GM15510 (cell line): ENCODE data around the gene TYW5.
A peak's percentile ranks its signal among the peaks of the same experiment; 100 is the strongest.

Experiments
- POLR2A ChIP-seq: IDR thresholded peaks from 3 replicates; pipeline ENCODE4 v1.6.1; 2011; ENCODE audit warnings: borderline replicate concordance; ENCODE audit not compliant: insufficient read length; ENCODE audit errors: extremely low read depth

Gene TYW5, protein sequence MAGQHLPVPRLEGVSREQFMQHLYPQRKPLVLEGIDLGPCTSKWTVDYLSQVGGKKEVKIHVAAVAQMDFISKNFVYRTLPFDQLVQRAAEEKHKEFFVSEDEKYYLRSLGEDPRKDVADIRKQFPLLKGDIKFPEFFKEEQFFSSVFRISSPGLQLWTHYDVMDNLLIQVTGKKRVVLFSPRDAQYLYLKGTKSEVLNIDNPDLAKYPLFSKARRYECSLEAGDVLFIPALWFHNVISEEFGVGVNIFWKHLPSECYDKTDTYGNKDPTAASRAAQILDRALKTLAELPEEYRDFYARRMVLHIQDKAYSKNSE

DNA sequence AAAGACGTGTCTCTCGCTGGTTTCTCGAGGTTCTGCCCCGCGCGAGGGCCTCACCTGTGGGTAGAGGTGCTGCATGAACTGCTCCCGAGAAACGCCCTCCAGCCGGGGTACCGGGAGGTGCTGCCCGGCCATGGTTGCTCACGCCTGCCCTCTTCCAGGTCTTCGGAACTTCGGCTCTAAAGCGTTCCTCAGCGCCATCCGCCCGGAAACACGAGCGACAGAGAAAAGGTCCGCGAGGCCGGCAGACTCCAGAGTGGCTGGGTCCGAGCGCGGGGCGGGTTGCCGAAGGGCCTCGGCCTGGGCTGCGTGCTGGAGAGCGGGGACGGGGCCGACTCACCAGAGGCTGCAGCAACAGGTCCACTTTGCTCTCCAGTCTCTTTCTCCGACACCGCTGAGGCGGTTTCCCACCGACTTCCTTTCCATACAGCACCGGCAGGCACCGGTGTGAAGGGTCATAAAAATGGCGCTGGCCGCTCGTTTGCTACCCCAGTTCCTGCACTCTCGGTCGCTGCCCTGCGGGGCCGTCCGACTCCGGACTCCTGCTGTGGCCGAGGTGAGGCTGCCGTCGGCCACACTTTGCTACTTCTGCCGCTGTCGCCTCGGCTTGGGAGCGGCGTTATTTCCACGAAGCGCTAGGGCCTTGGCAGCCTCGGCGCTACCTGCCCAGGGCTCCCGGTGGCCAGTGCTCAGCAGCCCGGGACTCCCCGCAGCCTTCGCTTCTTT is at the start of gene TYW5, which contains the start of gene MAIP1:
Gene TYW5 (minus strand): TSS at position 153 of the 723 bp plus-strand sequence. CDS start 21 bp downstream, at position 132.
Gene MAIP1 (plus strand): TSS at position 244 of the 723 bp plus-strand sequence. CDS start 217 bp downstream, at position 461.
- TF ChIP-seq POLR2A = peak; percentile 86

DNA sequence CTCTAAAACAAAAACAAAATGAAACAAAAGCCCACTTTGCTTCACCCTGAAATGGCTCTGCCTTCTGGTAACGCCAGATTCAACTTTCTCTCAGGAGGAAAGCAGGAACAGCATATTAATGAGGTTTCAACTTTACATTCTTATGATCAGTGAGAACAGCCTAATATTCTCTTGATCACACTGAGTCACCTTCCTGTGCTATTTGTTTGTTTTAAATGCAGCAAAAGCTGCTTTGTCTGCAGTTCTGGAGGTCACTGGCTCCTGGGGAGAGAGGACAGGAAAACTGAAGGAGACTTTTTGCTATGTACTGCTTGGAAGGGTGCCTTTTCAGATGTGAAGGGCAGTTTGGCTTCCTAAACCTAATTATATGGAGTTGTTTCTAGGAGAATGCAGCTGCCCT is 48.2 kb upstream of the TYW5 start:
- TF ChIP-seq POLR2A = no peak

DNA sequence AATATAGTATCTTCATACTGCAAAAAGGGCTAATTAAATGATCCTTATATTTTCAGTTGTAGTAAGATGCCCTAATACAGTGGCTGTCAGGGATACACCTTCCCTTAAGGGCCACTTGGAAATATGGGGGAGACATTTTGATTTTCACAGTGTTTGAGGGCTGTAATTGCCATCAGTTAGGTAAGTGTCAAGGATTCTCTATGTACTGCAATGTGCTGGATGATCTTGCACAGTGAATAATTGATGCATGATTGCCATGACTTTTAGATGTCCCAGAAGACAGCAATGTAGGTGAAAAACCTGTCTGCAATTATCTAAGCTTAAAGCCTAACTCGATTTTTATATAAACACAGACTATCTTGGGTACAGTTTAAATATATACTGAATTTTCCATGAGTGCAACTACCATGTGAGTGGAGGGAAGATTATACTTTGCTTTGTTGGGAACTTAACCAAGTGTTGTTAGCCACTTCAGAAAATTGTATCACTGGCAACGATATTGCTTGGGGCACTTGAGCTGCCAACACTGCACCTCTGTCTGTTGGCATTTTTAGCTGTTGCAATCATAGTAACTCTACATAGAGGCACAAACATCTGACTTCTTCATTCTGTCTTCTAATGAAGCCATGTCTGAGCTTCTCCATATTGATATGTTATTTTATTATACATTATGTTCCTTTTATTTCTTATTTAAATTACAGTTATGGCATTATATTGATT is 45.3 kb upstream of the TYW5 start:
- no peak for TF ChIP-seq POLR2A

DNA sequence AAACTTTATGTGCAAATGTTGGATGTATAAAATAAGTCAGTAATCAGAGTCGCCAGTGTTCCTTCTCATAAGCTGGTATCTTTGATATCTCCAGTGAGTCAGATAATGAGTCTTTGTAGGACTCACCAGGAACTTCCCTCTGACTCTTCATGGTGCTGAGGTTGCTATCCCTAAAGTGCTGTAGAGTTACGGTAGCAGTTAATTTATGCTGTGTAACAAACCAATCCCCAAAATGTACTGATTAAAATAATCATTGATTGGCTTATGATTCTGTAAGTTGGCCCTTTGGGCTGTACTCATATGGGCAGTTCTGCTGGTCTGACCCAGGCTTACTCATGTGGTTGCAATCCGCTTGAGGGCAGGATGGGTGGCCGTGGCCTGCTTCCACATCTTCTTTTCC is 43.9 kb upstream of the TYW5 start:
- no peak for TF ChIP-seq POLR2A

DNA sequence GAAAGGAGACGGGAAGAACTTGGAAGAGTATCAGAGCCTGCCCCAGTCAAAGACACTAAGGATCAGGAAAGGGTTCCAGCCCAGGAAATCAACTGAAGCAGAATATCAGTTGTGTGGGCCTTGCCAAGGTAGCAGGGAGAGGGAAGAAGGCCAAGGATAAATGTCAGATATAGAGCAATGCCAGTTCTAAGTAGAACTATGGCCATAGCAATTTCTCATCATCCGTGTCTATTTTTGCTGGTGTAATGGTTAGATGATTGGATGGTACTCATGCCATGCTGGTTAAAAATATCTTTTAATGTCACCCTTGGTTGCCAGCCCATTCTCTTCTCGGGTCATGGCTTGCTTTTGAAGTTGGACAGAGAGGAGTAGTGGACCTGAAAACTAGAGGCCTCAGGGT is 42.0 kb upstream of the TYW5 start:
- TF ChIP-seq POLR2A = no peak

DNA sequence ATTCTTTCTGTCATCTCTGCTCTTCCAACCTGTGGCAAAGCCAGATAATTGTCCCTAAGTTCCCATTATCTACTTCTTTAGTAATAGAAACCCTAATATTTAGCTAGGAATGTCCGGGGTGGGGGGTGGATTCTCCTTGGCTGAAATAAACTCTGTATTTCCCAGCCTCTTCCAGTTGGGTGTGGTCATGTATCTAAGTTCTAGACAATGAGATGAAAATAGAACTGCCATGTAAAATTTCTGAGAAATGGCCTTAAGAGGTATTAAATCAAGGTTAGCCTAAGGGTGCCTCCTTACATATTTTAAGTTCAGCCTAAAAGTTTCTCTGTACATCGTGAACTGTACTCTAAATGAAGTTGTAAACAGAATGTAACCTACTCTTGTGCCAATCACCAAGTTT is 39.6 kb upstream of the TYW5 start:
- no peak for TF ChIP-seq POLR2A

DNA sequence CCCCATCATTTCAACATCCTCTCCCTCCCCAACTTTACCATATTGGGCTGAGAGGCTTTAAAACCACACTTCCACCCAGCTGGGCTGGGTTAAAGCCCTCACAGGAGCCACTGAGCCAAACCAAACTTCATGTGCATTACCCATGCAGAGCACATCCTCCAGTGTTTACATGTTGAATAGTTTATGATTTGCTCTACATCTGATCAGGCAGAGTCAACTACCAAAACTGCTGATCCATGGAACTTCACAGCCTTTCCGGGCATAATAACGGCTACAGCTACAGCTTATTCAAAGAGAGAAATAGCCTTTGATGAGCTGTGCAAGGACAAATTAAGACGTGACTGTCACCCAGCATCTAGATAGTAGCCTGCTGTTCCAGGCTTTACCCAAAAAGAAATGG is 39.1 kb upstream of the TYW5 start:
- no peak for TF ChIP-seq POLR2A

DNA sequence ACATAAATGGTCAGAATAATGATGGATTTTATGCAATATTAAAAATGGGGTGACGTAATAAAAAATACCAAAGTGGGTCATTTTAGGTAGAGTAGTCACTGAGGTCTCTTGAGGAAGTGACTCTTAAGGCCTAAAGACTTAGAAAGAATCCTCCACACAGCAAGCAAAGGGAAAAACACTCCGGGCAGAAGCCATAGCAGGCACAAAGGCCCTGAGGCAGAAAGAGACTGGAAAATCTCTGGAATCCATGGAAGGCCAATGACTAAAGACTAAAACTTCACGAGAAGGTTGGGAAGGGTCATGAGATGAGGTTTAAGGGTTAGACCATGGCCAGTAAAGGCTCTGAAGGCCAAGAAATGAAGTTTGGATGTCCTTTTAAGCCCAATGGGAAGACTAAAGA is 37.0 kb upstream of the TYW5 start:
- no peak for TF ChIP-seq POLR2A

DNA sequence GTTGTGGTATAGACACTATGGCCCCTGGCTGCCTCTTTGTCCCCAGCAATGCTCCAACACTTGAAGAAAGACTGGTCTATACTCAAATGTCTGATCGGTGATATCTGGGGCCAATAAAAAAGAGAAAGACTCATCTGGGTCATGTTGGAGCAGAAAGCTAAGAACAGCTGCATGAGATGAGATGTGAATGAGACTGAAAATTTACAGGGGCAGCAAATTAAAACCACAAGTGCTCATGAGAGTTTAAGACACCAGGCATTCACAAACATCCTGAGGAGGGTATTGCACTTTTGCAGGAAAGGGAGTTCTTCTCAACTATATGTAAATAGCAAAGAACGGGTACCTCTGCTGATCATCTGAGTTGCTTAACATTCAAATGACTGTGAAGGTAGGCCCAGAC is 36.4 kb upstream of the TYW5 start:
- TF ChIP-seq POLR2A = no peak

DNA sequence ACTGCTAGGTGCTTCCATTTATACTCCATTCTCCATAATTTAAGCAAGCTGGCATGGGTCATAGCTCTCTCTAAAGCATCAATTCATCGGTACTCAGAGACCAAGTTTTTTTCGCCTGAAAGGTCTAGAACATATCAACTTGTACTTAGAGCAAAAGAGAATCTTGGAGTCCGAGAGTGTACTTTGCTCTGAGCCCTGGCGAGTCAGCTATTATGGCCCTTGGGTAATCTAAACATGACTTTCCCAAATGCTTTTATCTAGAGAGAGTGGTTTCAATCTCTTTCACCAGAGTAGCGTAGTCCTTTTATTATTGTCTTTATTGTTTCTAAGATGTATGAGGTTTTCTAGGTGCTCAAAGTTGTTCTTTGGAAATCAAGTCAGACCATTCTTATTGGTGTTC is 34.5 kb upstream of the TYW5 start:
- no peak for TF ChIP-seq POLR2A

DNA sequence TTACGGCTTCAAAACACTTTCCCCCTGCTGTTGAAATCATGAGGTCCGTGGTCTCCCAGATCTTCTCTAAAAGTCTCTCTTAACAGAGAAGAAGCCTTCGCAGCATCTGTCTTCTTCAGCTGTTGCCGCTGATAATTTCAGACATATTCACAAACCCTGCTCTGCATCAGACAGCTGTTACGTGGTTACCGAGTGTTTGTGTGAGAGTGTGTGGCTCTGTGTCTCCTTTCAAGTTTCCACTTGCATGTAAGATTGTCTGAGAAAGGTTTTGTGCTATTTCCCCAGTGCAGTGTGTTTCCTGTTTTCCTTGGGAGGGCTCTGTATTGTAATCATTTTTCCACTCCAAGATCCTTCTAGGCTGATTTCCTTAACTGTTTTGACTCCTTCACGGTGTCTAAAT is 32.9 kb upstream of the TYW5 start:
- no peak for TF ChIP-seq POLR2A

DNA sequence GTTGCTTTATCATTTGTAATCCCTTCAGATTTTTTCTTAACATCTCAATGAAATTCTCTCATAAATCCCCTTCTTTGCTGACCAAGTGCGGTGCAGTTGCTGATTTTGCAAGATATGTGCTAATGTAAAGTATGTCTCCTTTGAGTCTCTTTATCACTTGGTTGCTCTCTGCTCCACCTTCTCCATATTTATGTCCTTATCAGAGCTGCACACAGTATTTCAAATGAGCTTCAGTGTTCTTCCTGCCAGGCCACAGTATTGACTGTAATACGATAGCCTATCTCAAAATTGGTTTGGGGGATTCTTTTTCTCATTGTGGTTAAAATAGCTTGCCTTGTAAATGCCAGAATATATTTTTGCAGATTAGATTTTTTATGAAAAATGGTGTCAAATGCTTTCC is 32.3 kb upstream of the TYW5 start:
- no peak for TF ChIP-seq POLR2A

DNA sequence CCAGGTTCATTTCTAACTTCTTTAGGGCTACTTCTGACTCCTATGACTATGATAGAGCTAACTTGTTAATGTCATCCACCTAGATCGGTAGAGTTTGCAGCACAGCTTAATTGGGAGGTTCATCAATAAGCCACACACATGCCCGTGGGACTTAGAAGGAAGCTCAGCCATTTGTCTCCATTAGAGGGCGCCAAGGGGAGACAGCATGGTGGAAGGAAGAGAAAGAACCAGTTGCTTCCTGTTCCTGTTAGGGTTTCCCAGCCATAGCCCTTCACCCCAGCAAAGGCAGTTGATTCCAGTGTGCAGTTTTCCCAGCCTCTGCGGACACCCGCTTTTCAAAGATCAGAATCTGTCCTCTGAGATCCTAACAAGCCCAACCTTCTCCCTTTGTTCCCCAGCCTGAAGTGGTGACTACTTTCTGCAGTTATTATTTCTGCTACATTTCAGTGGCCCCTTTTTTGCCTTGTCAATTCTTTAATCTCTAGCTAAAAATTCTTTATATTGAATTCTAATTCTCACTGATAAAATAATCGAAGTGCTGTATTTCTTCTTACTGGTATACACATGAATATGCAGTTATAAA is 30.4 kb upstream of the TYW5 start:
- TF ChIP-seq POLR2A = no peak

DNA sequence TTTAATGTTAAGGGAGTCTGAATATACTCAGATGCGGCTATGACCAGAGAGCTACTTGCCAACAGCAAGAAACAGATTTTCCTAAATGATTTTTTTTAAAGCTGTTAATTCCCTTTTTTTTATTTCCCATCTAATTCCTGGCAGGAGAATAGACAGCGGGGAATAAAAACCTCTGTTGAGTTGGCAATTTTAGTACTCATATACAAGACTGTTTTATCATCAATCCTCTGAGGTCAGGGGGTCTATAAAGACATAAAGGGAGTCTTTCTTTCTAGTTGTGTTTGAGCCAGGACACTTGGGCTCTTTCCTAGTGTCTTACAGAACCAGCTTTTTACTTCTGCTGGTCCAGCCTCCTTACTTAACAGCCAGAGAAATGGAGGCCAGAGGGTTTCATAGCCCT is 29.5 kb upstream of the TYW5 start:
- TF ChIP-seq POLR2A = no peak

DNA sequence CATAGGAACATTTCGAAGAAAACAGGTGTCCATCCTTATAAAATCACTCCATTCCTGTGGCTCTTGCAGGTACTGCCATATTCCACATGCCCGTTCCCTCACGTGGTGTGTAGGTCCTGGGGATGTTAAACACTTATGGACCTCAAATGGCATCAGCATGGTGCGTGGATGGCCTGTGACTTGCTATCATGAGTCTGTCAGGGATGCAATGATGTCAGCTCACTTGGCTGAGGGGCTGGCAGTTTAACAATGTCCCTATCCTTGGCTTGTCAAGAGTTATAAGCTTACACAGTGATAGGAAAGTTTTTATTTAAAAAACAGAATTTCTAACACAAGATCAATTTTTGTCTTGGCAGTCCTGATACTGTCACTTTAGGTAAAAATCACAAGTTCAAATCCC is 28.9 kb upstream of the TYW5 start:
- TF ChIP-seq POLR2A = no peak

DNA sequence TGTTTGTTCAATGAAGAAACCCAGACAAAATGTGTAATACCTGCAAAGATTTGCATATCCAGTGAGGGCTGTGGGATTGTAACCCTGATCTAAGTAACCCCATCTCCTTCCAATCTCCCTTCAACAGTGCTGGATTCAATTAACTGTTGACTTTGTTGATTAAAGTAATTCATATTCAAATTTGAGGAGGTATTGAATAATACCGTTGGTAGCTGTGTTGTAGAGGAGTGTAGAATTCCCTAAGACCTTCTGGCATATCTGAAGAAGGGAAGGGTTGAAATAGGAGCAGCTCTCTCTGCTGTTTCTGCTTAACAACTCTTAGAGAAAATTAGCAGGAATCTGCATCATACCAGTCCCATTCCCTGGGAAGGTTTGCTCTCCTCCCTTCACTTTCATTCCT is 28.2 kb upstream of the TYW5 start:
- TF ChIP-seq POLR2A = no peak

DNA sequence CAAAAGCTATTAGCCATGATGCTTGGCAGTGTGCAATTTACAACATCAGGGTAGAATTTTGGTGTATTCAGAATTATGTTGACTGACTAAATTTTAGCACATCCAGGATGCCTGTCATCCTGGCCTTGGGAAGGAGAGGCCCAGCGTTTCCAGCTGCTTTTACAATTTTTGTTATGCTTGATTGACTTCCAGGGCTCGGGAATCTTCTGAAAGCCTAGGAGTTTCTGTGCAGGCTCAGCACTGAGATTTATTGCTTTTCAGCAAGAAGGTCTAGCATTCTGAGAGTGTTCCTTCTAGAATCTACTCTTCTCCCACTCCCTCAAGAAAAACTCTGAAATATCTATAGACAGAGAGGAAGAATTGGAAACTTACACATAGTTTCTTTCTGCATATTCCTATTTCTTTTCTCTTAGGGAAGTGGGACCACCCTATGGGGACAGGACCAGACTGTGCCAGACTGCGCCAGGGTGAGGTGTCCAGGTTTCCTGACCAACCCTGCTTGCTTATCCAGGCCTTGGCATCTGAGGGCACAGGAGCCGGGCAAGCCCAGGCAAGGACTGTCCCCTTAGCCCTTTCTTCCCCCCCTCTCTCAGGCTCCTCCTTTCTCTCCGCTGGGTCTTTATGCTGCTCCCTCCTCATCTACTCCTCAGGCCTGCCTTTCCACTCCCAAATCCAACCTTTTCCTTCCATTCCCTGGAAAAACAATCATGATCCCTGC is 27.0 kb upstream of the TYW5 start:
- TF ChIP-seq POLR2A = no peak
